Mucosa of stomach (tissue), 1 donor: ENCODE data around the gene FBRSL1.

ENCODE experiments used
- H3K27me3 ChIP-seq: one replicate; pipeline ENCODE4 v1.7.0; 2013; ENCODE audit warnings: mild to moderate bottlenecking, low read length; ENCODE audit not compliant: control insufficient read depth, insufficient read depth
- H3K36me3 ChIP-seq: one replicate; pipeline ENCODE4 v1.7.0; 2013; ENCODE audit warnings: low read length; ENCODE audit not compliant: control insufficient read depth, insufficient read depth
- H3K4me1 ChIP-seq: one replicate; pipeline ENCODE4 v1.7.0; 2013; ENCODE audit warnings: mild to moderate bottlenecking, low read length; ENCODE audit not compliant: control insufficient read depth, insufficient read depth
- H3K4me3 ChIP-seq: one replicate; pipeline ENCODE4 v1.7.0; 2013; ENCODE audit warnings: low read length
- H3K9ac ChIP-seq: one replicate; pipeline ENCODE4 v1.7.0; 2013; ENCODE audit warnings: mild to moderate bottlenecking, low read length, moderate library complexity
- H3K9me3 ChIP-seq: one replicate; pipeline ENCODE4 v1.7.0; 2013; ENCODE audit warnings: mild to moderate bottlenecking, low read length, moderate library complexity; ENCODE audit not compliant: control insufficient read depth
- donor health status: Pancreatic carcinoma.

FBRSL1 gene

DNA sequence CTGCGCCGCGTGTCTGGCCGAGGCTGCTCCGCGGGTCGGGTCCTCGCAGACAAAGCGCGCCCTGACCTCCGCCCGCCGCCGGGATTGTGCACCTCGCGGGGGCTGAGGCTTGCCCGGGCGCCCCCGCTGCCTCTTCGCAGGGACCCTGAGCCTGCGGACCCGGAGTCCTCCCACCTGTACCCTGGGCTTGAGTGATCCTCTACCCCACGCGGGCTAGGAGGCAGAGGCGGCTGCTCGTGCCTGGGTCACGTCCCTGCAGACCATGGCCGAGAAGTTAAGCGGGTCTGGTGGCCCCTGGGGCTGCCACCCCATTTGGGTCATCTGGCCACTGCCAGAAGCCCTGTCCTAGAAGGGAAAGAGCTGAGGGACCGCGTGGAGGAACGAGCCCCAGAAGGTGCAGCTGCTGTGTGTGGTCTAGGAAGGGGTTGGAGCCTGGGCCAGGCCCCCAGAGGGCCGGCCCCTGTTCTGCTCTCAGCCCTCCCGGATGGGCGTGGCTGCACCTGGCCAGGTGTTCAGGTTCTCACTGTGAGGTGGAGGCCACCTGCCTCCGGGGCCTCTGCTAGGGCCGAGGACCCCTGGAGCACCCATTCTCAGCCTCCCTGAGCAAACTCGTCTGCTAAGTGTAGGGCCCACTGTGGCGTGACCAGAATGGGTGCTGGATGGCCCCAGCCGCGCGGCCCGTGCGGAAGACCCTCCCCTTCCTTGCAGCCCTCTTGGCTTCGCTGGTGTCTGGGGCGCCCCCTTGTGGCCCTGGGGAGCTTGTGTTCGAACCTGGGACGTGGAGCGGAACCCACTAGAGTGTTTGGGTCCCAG, 70.9 kb downstream of the FBRSL1 start:
- Histone ChIP-seq H3K36me3 (no peaks in the 10 kb centered on the region), H3K4me3 (peak overlapping the region; percentile 9), H3K27me3 (no peaks in the 10 kb centered on the region), H3K4me1 (peaks cover 27% of the 10 kb centered on the region), H3K9ac (no peak overlapping the region), H3K9me3 (no peaks in the 10 kb centered on the region)
